NCI-H82 treated with DMSO at 0.1 percent for 48 hours (cell line): Measurements from ENCODE around the gene PRSS16.
"Not testable (repeated sequence)": the region's sequence is repeated elsewhere in the genome, so short reads cannot be mapped to it uniquely, and the experiment has no call there.

Source experiments
- DNase-seq: peaks from one replicate; lab custom pipeline; 2025; ENCODE audit not compliant: unreplicated experiment; lab: John Stamatoyannopoulos, UW

The PRSS16 gene

DNA sequence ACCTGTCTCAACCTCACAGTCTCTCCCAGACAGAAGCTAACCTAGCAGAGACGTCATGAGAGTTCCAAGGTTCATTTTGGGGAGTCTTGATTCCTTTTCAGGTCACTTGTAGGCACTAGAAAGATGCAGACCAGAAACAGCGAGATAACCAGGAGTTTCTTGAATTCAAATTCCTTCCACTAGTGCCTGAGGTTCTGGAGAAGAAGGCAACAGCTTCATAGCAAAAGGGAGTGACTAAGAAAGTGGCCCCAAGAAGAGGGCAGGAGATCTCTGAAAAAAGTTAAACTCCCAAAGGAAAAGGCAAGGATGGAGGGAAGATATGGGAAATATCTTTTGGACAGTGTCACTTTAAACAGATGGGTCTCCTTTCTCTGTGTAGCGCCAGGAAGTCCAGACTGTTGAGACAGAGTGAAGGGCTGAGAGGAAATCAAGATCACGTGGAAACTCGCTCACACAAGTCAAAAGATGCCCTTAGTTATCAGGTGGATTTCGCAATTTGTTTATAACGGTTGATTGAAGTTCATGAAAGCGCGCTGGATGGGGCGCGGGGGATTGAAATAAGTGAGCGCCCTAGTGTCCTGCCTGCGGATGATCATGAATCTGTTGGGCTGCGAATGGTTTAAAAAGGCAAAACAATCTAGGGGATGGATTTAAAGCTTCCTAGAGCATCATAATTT, 4.8 kb upstream of the PRSS16 start:
- DNase-seq = no peak

DNA sequence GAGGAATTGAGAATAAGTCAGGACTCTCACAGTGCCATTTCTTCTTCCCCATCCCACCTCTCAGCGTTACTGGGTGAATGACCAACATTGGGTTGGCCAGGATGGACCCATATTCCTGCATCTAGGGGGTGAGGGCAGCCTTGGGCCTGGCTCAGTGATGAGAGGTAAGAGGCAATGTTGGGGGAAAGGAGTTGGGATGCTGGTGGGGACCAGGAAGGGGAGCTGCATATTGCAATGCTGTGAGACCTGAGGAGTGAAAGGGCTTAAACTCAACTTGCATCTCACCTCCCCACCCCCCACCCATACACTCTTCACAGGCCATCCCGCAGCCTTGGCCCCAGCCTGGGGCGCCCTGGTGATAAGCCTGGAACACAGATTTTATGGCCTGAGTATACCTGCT, 1.3 kb downstream of the PRSS16 start:
- no peak for DNase-seq

DNA sequence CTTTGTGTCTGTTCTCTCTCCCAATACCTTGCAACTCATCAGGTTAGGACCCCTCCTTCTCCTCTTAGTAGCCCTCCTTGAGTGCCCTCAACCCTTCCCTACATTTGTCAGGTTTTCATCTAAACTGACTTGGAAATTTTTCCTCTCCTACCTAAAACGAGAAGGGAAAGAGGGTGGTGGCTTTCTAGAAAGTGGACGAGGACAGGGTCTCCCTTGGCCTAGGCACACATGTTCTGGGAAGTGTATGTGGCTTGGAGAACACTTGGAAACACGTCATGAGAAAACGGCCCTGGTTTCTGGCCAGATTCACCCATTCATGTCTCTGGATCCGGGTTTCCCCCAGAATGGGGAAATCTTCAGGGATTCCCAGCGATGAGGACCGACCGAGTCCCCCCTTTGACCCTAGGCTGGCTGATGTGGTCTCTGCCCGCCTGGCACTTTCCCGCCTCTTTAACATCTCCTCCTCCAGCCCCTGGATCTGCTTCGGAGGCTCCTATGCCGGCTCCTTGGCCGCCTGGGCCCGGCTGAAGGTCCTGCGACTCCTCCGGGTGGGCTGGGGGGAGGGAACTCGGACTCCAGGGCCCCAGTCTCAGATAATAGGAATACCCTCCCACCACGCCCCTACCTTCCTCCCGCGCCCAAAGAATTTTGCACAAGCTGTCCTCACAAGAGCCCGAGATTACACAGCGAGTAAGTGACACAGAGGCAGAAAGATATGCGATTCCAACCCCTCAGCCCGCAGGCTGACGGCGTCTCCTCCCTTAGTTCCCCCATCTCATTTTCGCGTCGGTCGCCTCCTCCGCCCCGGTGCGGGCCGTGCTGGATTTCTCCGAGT, 3.0 kb downstream of the PRSS16 start:
- DNase-seq = no peak

DNA sequence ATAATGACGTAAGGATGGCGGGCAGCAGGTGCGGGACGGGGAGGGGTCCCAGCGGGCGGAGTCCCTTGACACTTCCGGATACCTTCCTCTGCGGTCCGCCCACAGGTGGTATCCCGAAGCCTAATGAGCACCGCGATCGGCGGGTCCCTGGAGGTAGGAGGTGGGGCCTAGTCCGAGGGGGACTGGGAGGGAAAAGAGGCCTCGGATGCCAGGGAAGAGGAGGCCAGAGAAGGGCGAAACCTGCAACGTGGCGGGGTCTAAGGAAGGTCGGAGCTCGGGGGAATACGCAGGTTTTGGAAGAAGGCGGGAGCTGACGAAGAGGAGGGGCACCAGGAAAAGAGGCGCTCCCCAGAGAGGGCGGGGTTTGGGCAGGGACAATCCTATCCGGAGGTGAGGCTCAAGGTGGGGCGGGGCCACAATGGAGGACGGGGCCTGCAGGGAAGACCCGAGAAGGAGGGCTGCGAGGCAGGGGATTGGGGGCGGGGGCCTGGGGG, 3.7 kb downstream of the PRSS16 start:
- DNase-seq = no peak

DNA sequence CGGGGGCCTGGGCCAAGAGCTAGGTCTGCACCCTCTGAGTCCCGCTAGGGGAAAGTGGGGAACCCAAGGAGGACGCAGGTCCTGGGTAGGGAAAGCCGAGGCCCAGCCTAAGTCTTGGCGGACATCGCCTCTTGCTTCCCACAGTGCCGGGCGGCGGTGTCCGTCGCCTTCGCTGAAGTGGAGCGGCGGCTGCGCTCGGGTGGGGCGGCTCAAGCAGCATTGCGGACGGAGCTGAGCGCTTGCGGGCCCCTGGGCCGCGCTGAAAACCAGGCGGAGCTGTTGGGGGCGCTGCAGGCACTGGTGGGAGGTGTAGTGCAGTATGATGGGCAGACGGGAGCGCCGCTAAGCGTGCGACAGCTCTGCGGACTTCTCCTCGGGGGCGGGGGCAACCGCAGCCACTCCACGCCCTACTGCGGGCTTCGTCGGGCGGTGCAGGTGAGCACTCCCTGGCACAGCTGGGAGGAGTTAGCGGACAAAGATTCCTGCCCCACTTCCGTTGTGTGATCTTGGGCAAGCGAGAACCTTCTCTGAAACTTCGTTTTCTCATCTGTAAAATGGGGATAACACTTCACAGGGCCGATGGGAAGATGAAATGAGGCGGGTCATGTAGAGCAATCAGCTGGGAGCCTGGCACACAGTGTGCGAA, 4.2 kb downstream of the PRSS16 start:
- DNase-seq = peak; percentile 18

DNA sequence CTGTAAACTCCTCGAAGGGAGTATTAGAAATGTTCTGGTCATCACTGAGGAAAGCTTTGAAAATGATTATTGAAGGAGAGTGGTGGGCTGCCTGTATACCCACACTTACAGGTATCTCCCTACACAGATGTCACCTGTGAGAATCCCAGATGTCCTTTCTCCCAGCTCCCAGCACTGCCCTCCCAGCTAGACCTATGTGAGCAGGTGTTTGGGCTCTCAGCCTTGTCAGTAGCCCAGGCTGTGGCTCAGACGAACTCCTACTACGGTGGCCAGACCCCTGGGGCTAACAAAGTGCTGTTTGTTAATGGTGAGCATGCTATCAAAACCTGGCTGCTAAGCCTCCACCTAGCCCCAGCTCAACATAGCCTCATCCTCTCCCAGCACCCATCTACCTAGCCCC, 7.1 kb downstream of the PRSS16 start:
- DNase-seq = no peak

DNA sequence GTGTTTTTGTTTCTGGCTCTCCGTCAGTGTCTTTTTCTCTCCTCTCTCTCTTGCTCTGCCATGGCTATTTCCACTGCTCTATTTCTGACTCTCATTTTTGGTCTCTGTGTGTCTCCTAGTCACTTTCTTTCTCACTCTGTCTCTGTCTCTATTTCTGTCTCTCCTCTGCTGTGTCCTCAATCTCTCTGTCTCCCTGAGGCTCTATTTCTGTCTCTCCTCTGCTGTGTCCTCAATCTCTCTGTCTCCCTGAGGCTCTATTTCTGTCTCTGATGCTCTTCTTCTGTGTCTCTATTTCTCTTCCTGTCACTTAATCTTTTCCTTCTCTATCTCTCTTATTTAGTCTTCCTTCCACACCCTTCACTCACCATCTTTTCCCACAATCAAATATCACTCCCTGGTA, 8.4 kb downstream of the PRSS16 start:
- DNase-seq = no peak

DNA sequence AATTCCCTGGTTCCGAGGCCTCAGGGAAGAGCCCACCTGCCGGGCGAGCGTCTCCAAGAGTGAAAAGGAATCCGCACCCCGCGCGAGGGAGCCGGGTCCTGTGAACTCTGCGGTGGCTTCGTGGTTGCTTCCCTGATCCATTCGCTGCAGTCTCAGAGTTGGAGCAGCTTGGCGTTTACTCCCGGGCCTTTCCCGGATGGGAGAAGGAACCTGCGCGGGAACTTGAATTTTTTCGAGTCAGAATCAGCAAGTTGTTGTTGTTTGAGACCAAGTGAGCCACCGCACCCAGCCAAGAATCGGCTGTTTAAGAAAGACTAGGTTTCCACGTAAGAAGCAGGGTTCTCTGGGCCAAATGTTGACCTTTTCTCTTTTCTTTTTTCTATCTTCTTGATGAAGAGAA, 12.9 kb downstream of the PRSS16 start:
- DNase-seq = no peak

DNA sequence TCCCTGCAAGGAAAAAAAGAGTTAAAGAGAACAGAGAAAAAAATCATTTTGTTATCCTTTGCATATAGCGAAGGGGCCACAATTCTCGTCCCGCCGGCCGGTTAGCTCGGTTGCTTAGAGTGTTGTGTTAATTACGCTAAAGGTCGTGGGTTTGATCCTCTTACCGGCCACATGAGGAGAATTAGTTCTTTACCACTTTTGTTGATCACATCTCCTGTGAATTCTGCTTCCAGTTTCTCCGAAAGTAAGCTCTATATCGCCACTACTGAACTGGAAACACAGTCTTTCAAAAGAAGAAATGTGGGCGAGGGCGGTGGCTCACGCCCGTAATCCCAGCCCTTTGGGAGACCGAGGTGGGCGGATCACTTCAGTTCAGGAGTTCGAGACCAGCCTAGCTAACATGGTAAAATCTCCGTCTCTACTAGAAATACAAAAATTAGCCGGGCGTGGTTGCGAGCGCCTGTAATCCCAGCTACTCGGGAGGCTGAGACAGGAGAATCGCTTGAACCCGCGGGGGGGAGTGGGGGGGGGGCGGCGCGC, 13.4 kb downstream of the PRSS16 start:
- DNase-seq = no peak

DNA sequence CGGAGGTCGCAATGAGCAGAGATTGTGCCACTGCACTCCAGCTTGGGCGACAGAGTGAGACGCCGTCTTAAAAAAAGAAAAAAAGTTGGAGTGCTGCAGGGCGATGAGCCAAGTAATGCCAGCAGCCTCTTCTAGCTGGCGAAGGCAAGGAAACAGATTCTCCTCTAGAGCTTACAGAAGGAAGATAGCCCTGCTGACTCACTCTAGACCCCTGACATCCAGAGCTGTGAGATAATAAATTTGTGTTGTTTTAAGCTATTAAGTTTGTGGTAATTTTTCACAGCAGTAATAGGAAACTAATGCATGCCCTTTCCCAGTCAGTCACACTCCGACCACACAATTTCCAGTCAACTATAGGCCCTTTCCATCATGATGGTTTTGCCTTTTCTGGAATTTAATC, 16.4 kb downstream of the PRSS16 start:
- DNase-seq = no peak

DNA sequence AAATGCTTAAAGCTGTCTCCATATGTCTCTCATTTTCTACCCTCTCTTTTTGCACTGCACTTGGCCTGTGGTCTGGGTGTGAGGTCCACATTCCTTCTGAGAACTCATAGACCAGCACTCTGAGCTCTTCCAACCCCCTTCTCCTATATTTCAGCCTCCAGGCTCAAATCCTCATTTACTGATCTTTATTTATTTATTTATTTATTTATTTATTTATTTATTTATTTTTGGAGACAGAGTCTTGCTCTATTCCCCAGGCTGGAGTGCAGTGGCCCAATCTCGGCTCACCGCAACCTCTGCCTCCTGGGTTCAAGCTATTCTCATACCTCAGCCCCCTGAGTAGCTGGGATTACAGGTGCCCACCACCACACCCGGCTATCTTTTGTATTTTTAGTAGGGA, 19.5 kb downstream of the PRSS16 start:
- not testable (repeated sequence) for DNase-seq

DNA sequence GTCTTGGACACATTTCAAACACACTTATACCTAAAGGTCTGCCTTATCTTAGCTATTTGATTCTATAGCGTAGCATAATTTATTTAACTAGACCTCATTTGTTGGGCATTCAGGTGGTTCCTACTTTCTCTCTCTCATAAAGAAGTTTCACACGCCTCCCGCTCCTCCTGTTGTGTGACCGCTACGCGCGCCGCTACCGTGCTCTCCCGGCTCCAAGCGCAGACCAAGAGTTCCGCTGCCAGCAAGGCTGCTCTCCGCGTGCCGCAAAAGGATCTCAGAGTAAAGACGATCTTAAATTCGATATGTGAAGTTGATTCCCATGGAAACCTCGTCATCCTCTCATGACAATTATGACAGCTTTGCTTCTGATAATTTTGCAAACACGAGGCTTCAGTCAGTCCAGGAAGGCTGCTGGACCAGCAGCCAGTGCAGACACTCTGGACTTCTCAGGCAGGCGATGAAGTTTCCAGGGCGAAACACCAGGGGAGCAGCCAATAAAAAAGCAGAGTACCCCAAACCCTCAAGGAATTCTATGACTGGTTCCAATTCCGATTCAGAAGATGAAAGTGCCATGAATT, 20.4 kb downstream of the PRSS16 start:
- DNase-seq = no peak

DNA sequence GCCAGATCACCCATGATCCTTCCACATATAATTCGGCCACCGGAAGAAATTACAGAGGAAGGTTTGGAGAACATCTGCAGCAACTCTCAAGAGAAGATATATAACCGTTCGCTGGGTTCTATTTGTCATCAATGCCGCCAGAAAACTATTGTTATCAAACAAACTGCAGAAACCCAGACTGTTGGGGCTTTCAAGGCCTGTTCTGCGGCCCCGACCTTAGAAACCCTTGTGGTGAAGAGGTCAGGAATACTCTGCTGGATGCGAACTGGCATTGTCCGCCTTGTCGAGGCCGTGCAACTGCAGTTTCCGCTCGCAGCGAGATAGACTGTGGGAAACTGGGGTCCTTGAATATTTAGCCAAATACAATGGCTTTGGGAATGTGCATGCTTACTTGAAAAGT, 21.3 kb downstream of the PRSS16 start:
- no peak for DNase-seq

DNA sequence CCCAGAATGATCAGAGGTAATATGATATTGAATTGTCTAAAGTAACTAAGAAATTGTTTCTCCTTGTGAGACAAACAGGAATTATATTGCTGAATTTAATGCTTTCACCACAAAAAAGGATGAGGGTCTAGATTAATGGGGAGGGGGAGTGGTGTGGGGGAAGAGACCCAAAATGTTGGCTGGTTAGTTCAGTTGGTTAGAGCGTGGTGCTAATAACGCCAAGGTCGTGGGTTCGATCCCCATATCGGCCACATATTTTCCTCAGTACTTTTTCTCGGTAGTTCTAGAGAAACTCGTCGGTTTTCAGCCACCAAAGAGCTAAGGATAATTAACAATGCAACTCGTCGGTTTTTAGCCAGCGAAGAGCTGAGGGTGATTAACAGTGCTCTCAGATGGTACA, 26.3 kb downstream of the PRSS16 start:
- DNase-seq = no peak

DNA sequence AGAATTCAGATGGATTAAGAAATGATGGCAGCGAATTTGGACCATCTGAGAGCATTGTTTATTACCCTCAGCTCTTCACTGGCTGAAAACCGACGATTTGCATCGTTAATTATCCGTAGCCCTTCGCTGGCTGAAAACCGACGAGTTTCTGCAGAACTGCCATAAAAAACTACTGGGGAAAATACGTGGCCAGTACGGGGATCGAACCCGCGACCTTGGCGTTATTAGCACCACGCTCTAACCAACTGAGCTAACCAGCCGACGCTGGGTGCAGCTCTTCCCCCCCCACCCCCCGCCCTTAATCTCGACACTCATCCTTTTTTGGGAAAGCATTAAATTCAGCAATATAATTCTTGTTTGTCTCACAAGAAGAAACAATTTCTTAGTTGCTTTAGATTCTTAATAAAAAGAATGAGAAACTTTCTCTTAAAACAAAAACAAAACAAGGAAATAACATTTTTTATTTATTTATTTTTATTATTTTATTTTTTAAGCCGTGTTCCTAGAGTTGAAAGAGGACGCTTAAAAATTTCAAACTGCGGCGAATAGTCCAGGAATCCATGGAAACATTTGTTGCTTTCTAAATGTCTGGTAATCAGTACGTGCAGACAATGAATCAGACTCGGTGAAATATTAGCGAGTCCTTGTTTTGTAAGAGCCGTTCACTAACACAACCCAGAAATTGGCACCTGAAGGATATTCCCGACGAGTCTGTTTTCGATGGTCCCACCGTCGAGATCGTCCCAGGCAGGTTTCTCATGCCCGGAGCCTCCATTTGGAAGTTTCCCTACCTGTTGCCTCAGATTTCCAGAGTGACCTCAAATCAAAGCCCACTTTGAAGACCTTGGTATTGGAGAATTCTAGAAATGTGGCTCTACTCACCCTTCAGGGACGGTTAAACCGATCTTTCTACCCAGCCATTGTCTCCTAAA, 27.8 kb downstream of the PRSS16 start:
- DNase-seq = no peak

DNA sequence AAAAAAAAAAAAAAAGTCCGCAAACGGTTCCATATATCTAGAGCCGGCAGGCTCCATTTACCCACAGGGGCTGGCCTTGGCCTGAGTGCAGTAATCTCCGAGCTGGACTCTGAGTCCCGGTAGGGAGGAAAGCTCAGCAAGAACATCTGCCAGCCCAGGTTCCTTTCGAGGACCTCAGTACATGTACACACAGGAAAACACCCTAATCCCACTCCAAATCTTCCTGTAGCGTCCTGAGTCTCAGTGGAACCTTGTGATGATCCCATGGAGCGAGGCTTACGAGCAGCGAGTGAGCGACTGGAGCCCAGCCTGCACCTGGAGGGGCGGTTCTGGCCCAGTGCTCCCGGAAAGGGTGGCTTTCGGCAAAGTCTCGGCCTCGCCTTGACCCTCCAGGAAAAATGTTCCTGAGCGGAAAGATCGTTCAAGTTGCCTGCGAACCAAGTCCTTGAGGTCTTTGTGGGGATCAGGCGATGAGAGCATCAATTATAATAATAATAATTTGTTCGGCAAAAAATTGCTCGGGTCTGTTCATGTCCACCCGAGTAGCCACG, 32.1 kb downstream of the PRSS16 start:
- DNase-seq = no peak

DNA sequence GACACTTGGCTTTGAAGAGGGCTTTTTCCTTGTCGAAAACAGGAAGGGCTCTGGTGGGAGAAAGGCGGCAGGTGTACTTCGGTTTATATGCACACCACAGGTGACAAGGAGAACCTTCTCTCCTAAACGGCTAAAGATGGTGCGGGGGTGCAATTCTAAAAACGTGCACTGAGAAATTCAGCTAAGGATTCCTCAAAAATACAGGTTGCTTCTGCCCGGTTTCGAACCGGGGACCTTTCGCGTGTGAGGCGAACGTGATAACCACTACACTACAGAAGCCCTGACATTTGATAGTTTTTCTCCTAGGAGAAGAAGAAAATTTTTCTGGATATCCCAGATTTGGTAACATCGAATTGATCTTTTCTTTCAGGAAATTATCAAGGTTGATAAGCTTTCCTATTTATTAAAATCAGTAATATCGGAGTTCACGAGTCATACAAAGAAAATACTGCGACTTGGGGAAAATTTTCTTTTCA, 32.6 kb downstream of the PRSS16 start:
- no peak for DNase-seq

DNA sequence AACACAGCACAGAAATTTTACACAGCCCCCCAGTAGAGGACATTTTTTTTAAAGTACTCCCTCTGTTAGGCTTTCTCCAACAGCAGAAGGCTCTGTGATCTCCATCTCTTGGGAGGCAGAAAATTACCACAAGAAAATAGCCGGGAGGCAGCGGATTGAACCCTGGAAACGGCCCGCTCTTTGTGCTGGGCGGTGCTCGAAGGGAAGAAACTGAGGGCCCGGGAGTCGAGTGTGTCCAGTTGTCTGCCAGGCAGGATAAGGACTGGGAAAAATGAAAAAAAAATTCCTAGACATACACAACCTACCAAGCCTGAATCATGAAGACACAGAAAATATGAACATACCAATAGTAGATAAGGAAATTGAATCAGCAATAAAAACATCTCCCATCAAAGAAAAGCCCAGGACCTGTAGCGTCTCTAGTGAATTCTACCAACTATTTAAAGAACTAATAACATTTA, 33.1 kb downstream of the PRSS16 start:
- no peak for DNase-seq

DNA sequence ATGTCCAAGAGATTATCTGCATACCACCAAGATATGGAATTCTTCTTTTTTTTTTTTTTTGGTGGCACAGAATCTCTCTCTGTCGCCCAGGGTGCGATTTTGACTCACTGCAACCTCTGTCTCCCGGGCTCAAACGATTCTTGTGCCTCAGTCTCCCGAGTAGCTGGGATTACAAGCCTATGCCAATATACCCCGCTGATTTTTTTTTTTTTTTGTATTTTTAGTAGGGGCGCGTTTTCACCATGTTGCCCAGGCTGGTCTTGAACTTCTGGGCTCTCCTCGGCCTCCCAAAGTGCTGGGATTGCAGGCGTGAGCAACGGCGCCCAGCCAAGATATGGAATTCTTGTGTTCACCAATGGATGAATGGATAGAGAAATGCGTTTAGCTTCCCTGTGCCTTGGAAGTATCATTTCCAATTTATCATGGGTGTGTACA, 33.6 kb downstream of the PRSS16 start:
- DNase-seq = no peak

DNA sequence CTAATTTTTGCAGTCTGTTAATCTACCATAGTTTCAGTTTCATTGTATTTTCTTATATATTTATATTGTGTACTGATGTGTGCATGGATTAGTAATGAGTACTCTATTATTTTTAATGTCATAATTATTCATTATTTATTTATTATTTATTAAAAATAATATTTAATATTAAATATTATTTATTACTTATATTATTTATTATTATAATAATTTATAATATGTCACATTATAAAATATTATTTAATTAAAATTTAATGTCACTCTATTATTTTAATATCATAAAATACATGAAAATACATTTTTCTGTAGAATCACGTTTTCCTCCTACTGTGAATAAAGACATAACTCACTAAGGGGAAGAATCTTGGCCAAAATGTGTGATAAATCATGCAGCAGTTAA, 34.1 kb downstream of the PRSS16 start:
- DNase-seq = no peak
